Gastroesophageal sphincter (tissue), 3 donors: ENCODE measurements around the gene DNAJC1.

Experiments used
- POLR2A ChIP-seq, 2 donors: fragments of 450-650 bp; IDR thresholded peaks; one replicate each; pipeline ENCODE4 v1.6.1; 2017; ENCODE audit warnings: antibody characterized with exemption in 2 of 2, mild to moderate bottlenecking in 2 of 2, moderate library complexity in 1 of 2
- POLR2AphosphoS5 ChIP-seq: sonication (generic); formaldehyde crosslinking; IDR thresholded peaks from one replicate; pipeline ENCODE4 v1.6.1; 2017; ENCODE audit warnings: antibody characterized with exemption
- TF ChIP-seq, protein P1 (sequence below), 4 experiments: fragments of 200-600 bp in 2 of 4; fragments of 450-650 bp in 2 of 4; sonication (generic) in 1 of 4; IDR thresholded peaks; one replicate each; pipeline ENCODE4 v1.5.1; 2017 to 2019; ENCODE audit warnings: antibody characterized with exemption in 4 of 4, mild to moderate bottlenecking in 2 of 4, moderate library complexity in 2 of 4

DNA sequence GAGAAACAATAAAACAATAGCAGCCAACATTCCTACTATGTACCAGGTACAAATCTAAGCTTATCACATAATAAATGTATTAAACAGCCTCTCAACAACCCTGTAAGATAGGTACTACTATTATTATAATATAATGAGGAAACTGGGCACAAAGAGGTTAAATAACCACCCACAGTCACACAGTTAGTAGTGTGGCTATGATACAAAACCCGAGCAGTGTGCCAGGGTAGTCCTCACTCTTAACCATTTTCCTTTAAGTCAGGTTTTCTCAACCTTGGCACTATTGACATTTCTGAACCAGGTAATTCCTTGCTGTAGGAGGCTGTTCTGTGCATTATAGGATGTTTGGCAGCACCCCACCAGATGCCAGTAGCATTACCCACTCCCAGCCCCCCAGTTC lies 48.8 kb downstream of the DNAJC1 start:
- TF ChIP-seq, protein P1, sequence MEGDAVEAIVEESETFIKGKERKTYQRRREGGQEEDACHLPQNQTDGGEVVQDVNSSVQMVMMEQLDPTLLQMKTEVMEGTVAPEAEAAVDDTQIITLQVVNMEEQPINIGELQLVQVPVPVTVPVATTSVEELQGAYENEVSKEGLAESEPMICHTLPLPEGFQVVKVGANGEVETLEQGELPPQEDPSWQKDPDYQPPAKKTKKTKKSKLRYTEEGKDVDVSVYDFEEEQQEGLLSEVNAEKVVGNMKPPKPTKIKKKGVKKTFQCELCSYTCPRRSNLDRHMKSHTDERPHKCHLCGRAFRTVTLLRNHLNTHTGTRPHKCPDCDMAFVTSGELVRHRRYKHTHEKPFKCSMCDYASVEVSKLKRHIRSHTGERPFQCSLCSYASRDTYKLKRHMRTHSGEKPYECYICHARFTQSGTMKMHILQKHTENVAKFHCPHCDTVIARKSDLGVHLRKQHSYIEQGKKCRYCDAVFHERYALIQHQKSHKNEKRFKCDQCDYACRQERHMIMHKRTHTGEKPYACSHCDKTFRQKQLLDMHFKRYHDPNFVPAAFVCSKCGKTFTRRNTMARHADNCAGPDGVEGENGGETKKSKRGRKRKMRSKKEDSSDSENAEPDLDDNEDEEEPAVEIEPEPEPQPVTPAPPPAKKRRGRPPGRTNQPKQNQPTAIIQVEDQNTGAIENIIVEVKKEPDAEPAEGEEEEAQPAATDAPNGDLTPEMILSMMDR (IDR thresholded peaks at IDR 0.05) = no peak
- no peak for TF ChIP-seq POLR2AphosphoS5
- TF ChIP-seq POLR2A (IDR thresholded peaks at IDR 0.05) = no peak
